ENCODE measurements around the gene HFE. TPM values are rescaled to one million over a fixed set of nuclear protein-coding genes. Genes with fewer than 3 reads are reported as not detected.

Gene HFE
- total and polyA plus RNA-seq, 11 donors: 1.6 to 13.9 (median 2.9) TPM

DNA sequence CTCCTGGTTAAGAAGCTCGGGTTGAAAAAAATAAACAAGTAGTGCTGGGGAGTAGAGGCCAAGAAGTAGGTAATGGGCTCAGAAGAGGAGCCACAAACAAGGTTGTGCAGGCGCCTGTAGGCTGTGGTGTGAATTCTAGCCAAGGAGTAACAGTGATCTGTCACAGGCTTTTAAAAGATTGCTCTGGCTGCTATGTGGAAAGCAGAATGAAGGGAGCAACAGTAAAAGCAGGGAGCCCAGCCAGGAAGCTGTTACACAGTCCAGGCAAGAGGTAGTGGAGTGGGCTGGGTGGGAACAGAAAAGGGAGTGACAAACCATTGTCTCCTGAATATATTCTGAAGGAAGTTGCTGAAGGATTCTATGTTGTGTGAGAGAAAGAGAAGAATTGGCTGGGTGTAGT, 2.0 kb downstream of the HFE start:
- DNase-seq (peak in 1 of 5 donors; percentile 49), ATAC-seq (peak; percentile 58 to 73 (median 70))
- Histone ChIP-seq H3K4me1 (peaks cover 0 to 52% (median 18%) of the 10 kb centered on the region in 12 donors), H3K4me3 (no peak overlapping the region), H3K27me3 (no peaks in the 10 kb centered on the region), H3K9me3 (no peaks in the 10 kb centered on the region), H3K36me3 (peaks cover 0 to 4% (median 0%) of the 10 kb centered on the region in 9 donors), H3K27ac (peak overlapping the region in 9 of 12 donors; percentile 12 to 89 (median 40))
- intact Hi-C loops (cut with DNase I): no loop called here
- no peak for TF ChIP-seq CTCF (IDR thresholded peaks at IDR 0.05)
- no peak for TF ChIP-seq POLR2A (IDR thresholded peaks at IDR 0.05)
- WGBS, 4 donors: 70 to 81% (median 72%) methylated on average over 2 of the region's 2 CpGs

- DNase-seq (no peak), ATAC-seq (no peak)
- H3K27me3 ChIP-seq: no peaks in the 10 kb centered on the region
- H3K9me3 ChIP-seq: no peaks in the 10 kb centered on the region
- TF ChIP-seq POLR2A (IDR thresholded peaks at IDR 0.05) (no peak), CTCF (IDR thresholded peaks at IDR 0.05) (no peak)
- intact Hi-C loops (cut with DNase I): no loop called here
- H3K27ac ChIP-seq: no peak overlapping the region
- 83 to 95% (median 90%) methylated on average over 2 to 4 of the region's 4 CpGs for WGBS, 4 donors
- no peak overlapping the region for H3K4me3 ChIP-seq
- peaks cover 0 to 45% (median 17%) of the 10 kb centered on the region in 12 donors for H3K4me1 ChIP-seq
- peaks cover 0 to 4% (median 0%) of the 10 kb centered on the region in 9 donors for H3K36me3 ChIP-seq
Observed at GRCh38 chr6:26092443-26092842, 5.2 kb downstream of the HFE start.

GRCh38 chr6:26094036-26094435, 6.8 kb downstream of the HFE start:
- WGBS, 4 donors: 78 to 85% (median 83%) methylated on average over 5 of the region's 5 CpGs
- H3K36me3 ChIP-seq: peaks cover 0 to 4% (median 0%) of the 10 kb centered on the region in 9 donors
- H3K4me3 ChIP-seq: no peak overlapping the region
- peaks cover 0 to 32% (median 6%) of the 10 kb centered on the region in 12 donors for H3K4me1 ChIP-seq
- intact Hi-C loops (cut with DNase I): loop anchor here in 1 of 10 donors (1.0 kb wide), 1 partner anchor 29 kb away; no protein-coding TSS in a partner anchor
- no peak overlapping the region for H3K27ac ChIP-seq
- no peaks in the 10 kb centered on the region for H3K9me3 ChIP-seq
- ATAC-seq (no peak), DNase-seq (no peak)
- TF ChIP-seq POLR2A (IDR thresholded peaks at IDR 0.05) (no peak), CTCF (IDR thresholded peaks at IDR 0.05) (no peak)
- no peaks in the 10 kb centered on the region for H3K27me3 ChIP-seq

DNA sequence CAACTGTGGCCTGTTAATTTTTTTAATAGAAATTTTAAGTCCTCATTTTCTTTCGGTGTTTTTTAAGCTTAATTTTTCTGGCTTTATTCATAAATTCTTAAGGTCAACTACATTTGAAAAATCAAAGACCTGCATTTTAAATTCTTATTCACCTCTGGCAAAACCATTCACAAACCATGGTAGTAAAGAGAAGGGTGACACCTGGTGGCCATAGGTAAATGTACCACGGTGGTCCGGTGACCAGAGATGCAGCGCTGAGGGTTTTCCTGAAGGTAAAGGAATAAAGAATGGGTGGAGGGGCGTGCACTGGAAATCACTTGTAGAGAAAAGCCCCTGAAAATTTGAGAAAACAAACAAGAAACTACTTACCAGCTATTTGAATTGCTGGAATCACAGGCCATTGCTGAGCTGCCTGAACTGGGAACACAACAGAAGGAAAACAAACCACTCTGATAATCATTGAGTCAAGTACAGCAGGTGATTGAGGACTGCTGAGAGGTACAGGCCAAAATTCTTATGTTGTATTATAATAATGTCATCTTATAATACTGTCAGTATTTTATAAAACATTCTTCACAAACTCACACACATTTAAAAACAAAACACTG, 10.1 kb downstream of the HFE start:
- DNase-seq: peak in 4 of 5 donors; percentile 43 to 58 (median 50)
- intact Hi-C loops (cut with DNase I): loop anchor here (1.0 to 2.0 kb wide), 4 partner anchors 31 to 33 kb away; no protein-coding TSS in a partner anchor
- Histone ChIP-seq H3K4me1 (peaks cover 0 to 16% (median 0%) of the 10 kb centered on the region in 12 donors), H3K27me3 (no peaks in the 10 kb centered on the region), H3K4me3 (no peak overlapping the region), H3K9me3 (no peaks in the 10 kb centered on the region), H3K27ac (no peak overlapping the region), H3K36me3 (peaks cover 0 to 3% (median 0%) of the 10 kb centered on the region in 9 donors)
- peak; percentile 56 to 87 (median 86) for ATAC-seq
- WGBS, 4 donors: 2 to 6% (median 2%) methylated on average over 5 of the region's 5 CpGs
- no peak for TF ChIP-seq POLR2A (IDR thresholded peaks at IDR 0.05)
- TF ChIP-seq CTCF (IDR thresholded peaks at IDR 0.05): peak; percentile 69 to 85 (median 78)

Measured in heart left ventricle (tissue), 16 donors.